CD14-positive monocyte (primary cell): ENCODE data around the gene DPF3. TPM values are rescaled to one million over a fixed set of nuclear protein-coding genes. Genes with fewer than 3 reads are reported as not detected.

Experiments used
- DNase-seq, 3 donors: peaks; one replicate each; pipeline ENCODE4 v3.0.0-alpha.2; 2011 to 2022
- H2AFZ ChIP-seq: 2 replicates; pipeline ENCODE4 v1.6.0; 2012; ENCODE audit warnings: mild to moderate bottlenecking, low read depth, low read length, inconsistent platforms; ENCODE audit not compliant: insufficient read depth, poor library complexity, severe bottlenecking
- H3K27ac ChIP-seq, 2 donors: 1 replicate in 1 of 2; 2 replicates in 1 of 2; pipeline ENCODE4 v1.5.1; 2012 to 2013; ENCODE audit warnings: low read length in 2 of 2, control low read depth in 1 of 2, inconsistent platforms in 1 of 2, low read depth in 1 of 2, mild to moderate bottlenecking in 1 of 2
- H3K27me3 ChIP-seq, 2 donors: one replicate each; pipeline versions ENCODE4 v1.6.0 to v1.6.1; 2011 to 2013; ENCODE audit warnings: low read length in 2 of 2; ENCODE audit not compliant: control insufficient read depth in 2 of 2, insufficient read depth in 2 of 2
- H3K36me3 ChIP-seq, 2 donors: replicated peaks in 1 of 2; 1 replicate in 1 of 2; 2 replicates in 1 of 2; pipeline versions ENCODE4 v1.5.1 to v1.6.1; 2012 to 2013; ENCODE audit warnings: low read length in 2 of 2, control low read depth in 1 of 2, inconsistent platforms in 1 of 2, mild to moderate bottlenecking in 1 of 2; ENCODE audit not compliant: insufficient read depth in 2 of 2, control insufficient read depth in 1 of 2
- H3K4me1 ChIP-seq, 2 donors: 1 replicate in 1 of 2; 2 replicates in 1 of 2; pipeline versions ENCODE4 v1.5.1 to v1.6.1; 2012 to 2013; ENCODE audit warnings: low read length in 2 of 2, control low read depth in 1 of 2, inconsistent platforms in 1 of 2, mild to moderate bottlenecking in 1 of 2, moderate library complexity in 1 of 2; ENCODE audit not compliant: insufficient read depth in 2 of 2, control insufficient read depth in 1 of 2
- H3K4me2 ChIP-seq: replicated peaks from 2 replicates; pipeline ENCODE3; 2012; ENCODE audit warnings: low read length, moderate library complexity, mild to moderate bottlenecking; ENCODE audit not compliant: poor library complexity, severe bottlenecking; ENCODE audit errors: extremely low read depth
- H3K4me3 ChIP-seq, 3 experiments: fragments of 200-600 bp in 1 of 3; sonication (generic) in 1 of 3; replicated peaks in 1 of 3; 1 replicate in 2 of 3; 2 replicates in 1 of 3; pipeline ENCODE4 v1.5.1; 2011 to 2013; ENCODE audit warnings: low read length in 3 of 3, mild to moderate bottlenecking in 3 of 3, control low read depth in 2 of 3, low read depth in 2 of 3, inconsistent platforms in 1 of 3, moderate library complexity in 1 of 3
- H3K79me2 ChIP-seq: 2 replicates; pipeline ENCODE4 v1.6.0; 2012; ENCODE audit warnings: mild to moderate bottlenecking, control low read depth, inconsistent platforms, low read length, moderate library complexity; ENCODE audit not compliant: insufficient read depth
- H3K9ac ChIP-seq: 2 replicates; pipeline ENCODE4 v1.6.0; 2017; ENCODE audit warnings: low read length, mild to moderate bottlenecking; ENCODE audit not compliant: insufficient read depth, poor library complexity, severe bottlenecking
- H3K9me3 ChIP-seq, 2 donors: replicated peaks in 1 of 2; 1 replicate in 1 of 2; 2 replicates in 1 of 2; pipeline versions ENCODE4 v1.5.1 to v1.6.1; 2012 to 2013; ENCODE audit warnings: low read length in 2 of 2, control low read depth in 1 of 2; ENCODE audit not compliant: control insufficient read depth in 1 of 2, insufficient read depth in 1 of 2
- H4K20me1 ChIP-seq: 2 replicates; pipeline ENCODE4 v1.6.0; 2012; ENCODE audit warnings: mild to moderate bottlenecking, low read length, control low read depth, moderate library complexity; ENCODE audit not compliant: insufficient read depth
- H3K27ac Mint-ChIP-seq, 7 donors: one replicate each; pipeline ENCODE4 v1.8.0; 2020; ENCODE audit warnings: mild to moderate bottlenecking in 7 of 7, mixed read lengths in 7 of 7, moderate library complexity in 6 of 7, inconsistent platforms in 2 of 7
- H3K27me3 Mint-ChIP-seq, 3 donors: one replicate each; pipeline ENCODE4 v1.8.0; 2021 to 2022; ENCODE audit warnings: low read depth in 3 of 3, mild to moderate bottlenecking in 3 of 3, mixed read lengths in 3 of 3, moderate library complexity in 3 of 3, inconsistent platforms in 1 of 3
- H3K36me3 Mint-ChIP-seq, 2 donors: one replicate each; pipeline ENCODE4 v1.8.0; 2020; ENCODE audit warnings: mixed read lengths in 2 of 2, inconsistent platforms in 1 of 2, mild to moderate bottlenecking in 1 of 2
- H3K4me1 Mint-ChIP-seq: one replicate; pipeline ENCODE4 v1.8.0; 2020; ENCODE audit warnings: mild to moderate bottlenecking, mixed read lengths
- H3K4me3 Mint-ChIP-seq, 2 donors: one replicate each; pipeline ENCODE4 v1.8.0; 2020; ENCODE audit warnings: mild to moderate bottlenecking in 2 of 2, mixed read lengths in 2 of 2, moderate library complexity in 1 of 2
- H3K9me3 Mint-ChIP-seq, 7 donors: one replicate each; pipeline ENCODE4 v1.8.0; 2020 to 2022; ENCODE audit warnings: mixed read lengths in 7 of 7, mild to moderate bottlenecking in 6 of 7, moderate library complexity in 6 of 7, inconsistent platforms in 2 of 7
- WGBS: methylation state at CpG from one replicate; pipeline ENCODE4 v1.1.5; 2013; ENCODE audit warnings: missing lambda C conversion rate; ENCODE audit not compliant: insufficient coverage; 5-methylcytosine and 5-hydroxymethylcytosine counted together
- intact Hi-C, 2 donors: fragments of 100-400 bp; cut with micrococcal nuclease; formaldehyde crosslinking; loops; one replicate each; pipeline versions ENCODE4 v1.15.0 to v1.15.1; 2023
- polyA plus RNA-seq, 3 donors: library from polyadenylated mRNA; depleted of rRNA in 1 of 3; unstranded in 2 of 3; stranded (reverse) in 1 of 3; fragments of 300-500 nt in 2 of 3; fragments of >200 nt in 1 of 3; fragmentation: Illumina TruSeq in 2 of 3; gene quantifications; 1 replicate in 2 of 3; 2 replicates in 1 of 3; pipeline ENCODE4 v1.2.3, GENCODE V29; 2012 to 2021
- TF ChIP-seq, protein P1 (sequence below): fragments of 200-600 bp; IDR thresholded peaks from one replicate; pipeline ENCODE4 v1.8.0; 2022; ENCODE audit warnings: antibody characterized with exemption, mild to moderate bottlenecking

Gene DPF3
- polyA plus RNA-seq, 3 donors: 0.33 to 0.39 TPM; not detected in 1

DNA sequence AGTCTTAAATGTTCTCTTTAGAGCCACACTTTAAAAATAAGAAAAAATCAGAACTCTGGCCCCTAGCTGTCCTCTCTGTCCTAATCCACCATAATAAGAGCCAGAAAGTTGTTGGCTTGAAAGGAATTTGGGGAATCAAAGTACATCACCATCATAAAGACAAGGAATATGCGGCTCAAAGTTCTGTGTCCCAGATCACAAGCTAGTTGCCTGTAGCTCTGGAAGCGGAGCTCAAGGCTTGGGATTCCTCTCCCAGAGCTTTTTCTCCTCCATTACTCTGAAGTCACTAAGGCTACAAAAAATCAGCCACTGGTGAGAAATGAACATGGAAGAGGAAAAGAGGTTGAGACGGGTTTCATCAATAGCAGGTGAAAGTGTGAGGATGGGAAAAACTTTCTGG, 6.4 kb downstream of the DPF3 start:
- WGBS: no CpG with 5 or more reads among the region's 3 CpGs
- Histone ChIP-seq H3K27ac (no peak overlapping the region), H3K9ac (no peak overlapping the region), H2AFZ (no peak overlapping the region), H3K9me3 (peaks cover 1 to 11% of the 10 kb centered on the region in 2 donors), H3K4me2 (no peak overlapping the region), H3K4me3 (no peak overlapping the region), H4K20me1 (no peaks in the 10 kb centered on the region), H3K79me2 (no peaks in the 10 kb centered on the region), H3K36me3 (no peaks in the 10 kb centered on the region), H3K4me1 (peaks cover 8% of the 10 kb centered on the region in 2 donors), H3K27me3 (peaks cover 48 to 56% of the 10 kb centered on the region in 2 donors)
- H3K36me3 Mint-ChIP-seq: peaks cover 4 to 8% of the 10 kb centered on the region in 2 donors
- DNase-seq: no peak
- H3K4me1 Mint-ChIP-seq: peaks cover 15% of the 10 kb centered on the region
- H3K9me3 Mint-ChIP-seq: peaks cover 0 to 8% (median 6%) of the 10 kb centered on the region in 7 donors
- peak overlapping the region in 1 of 2 donors; percentile 36 for H3K4me3 Mint-ChIP-seq
- no peak overlapping the region for H3K27ac Mint-ChIP-seq
- H3K27me3 Mint-ChIP-seq: peaks cover 56 to 73% (median 68%) of the 10 kb centered on the region in 3 donors
- intact Hi-C loops: no loop called here
- TF ChIP-seq, protein P1, sequence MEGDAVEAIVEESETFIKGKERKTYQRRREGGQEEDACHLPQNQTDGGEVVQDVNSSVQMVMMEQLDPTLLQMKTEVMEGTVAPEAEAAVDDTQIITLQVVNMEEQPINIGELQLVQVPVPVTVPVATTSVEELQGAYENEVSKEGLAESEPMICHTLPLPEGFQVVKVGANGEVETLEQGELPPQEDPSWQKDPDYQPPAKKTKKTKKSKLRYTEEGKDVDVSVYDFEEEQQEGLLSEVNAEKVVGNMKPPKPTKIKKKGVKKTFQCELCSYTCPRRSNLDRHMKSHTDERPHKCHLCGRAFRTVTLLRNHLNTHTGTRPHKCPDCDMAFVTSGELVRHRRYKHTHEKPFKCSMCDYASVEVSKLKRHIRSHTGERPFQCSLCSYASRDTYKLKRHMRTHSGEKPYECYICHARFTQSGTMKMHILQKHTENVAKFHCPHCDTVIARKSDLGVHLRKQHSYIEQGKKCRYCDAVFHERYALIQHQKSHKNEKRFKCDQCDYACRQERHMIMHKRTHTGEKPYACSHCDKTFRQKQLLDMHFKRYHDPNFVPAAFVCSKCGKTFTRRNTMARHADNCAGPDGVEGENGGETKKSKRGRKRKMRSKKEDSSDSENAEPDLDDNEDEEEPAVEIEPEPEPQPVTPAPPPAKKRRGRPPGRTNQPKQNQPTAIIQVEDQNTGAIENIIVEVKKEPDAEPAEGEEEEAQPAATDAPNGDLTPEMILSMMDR: no peak

DNA sequence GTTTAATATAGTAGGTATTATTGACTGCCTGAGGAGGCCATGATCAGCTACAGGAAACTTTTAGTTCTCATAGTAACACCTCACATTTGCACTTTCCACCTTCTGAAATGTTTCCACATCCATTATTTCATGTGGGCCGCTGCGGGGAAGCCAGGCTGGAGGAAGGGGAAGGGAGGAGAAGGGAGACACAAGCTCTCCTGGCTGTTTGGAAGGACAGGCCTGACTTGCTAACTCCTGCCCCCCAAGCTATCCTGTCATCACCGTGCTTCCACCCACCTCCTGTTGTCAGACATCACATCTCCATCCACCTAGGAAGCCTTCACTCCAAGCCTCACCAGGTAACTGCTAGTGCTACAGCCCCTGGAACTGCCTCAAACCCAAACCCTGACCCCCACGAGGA, 9.5 kb downstream of the DPF3 start:
- no peak for DNase-seq
- Histone ChIP-seq H3K36me3 (no peaks in the 10 kb centered on the region), H4K20me1 (no peaks in the 10 kb centered on the region), H3K9me3 (peaks cover 0 to 6% of the 10 kb centered on the region in 2 donors), H3K27ac (no peak overlapping the region), H3K4me1 (no peaks in the 10 kb centered on the region), H3K4me3 (no peak overlapping the region), H3K9ac (no peak overlapping the region), H2AFZ (no peak overlapping the region), H3K4me2 (no peak overlapping the region), H3K27me3 (peaks cover 19 to 25% of the 10 kb centered on the region in 2 donors), H3K79me2 (no peaks in the 10 kb centered on the region)
- Mint-ChIP-seq H3K4me1 (peaks cover 7% of the 10 kb centered on the region), H3K9me3 (peaks cover 0 to 6% (median 0%) of the 10 kb centered on the region in 7 donors), H3K27ac (no peak overlapping the region), H3K27me3 (peaks cover 33 to 51% (median 48%) of the 10 kb centered on the region in 3 donors), H3K36me3 (no peaks in the 10 kb centered on the region), H3K4me3 (no peak overlapping the region)
- WGBS: 83% methylated on average over 1 of the region's 4 CpGs
- TF ChIP-seq, protein P1: no peak
- intact Hi-C loops: no loop called here
